A549 treated with AZD2906 at 1 μM for 4 hours (cell line): ENCODE measurements around the gene CBLN1. TPM values are rescaled to one million over a fixed set of nuclear protein-coding genes. Genes with fewer than 3 reads are reported as not detected.

Source experiments
- total RNA-seq: library from RNA; stranded (reverse); fragments of 200-300 nt; extraction: Qiagen RNA extraction; gene quantifications from 5 replicates; pipeline ENCODE4 v1.2.3, GENCODE V29; 2022

CBLN1 gene
- total RNA-seq, result 0.05 to 0.12 TPM (median 0.05 TPM) in 3 of 5 replicates, not detected in the others

GRCh38 chr16:49281480-49281842 is at the start of gene CBLN1:
CBLN1 (minus strand) TSS chr16:49281838; CDS start chr16:49281465, 373 bp downstream.

Other genes with a start within 250 kb of the CBLN1 start
- not detected in 5 replicates for gene C16orf78, start 92.0 kb upstream of the CBLN1 start, total RNA-seq